CD14-positive monocyte (primary cell): ENCODE data around the gene TFEB. TPM values are rescaled to one million over a fixed set of nuclear protein-coding genes. Genes with fewer than 3 reads are reported as not detected.

Source experiments
- DNase-seq, 3 donors: peaks; one replicate each; pipeline ENCODE4 v3.0.0-alpha.2; 2011 to 2022
- H2AFZ ChIP-seq: 2 replicates; pipeline ENCODE4 v1.6.0; 2012; ENCODE audit warnings: mild to moderate bottlenecking, low read depth, low read length, inconsistent platforms; ENCODE audit not compliant: insufficient read depth, poor library complexity, severe bottlenecking
- H3K27ac ChIP-seq, 2 donors: 1 replicate in 1 of 2; 2 replicates in 1 of 2; pipeline ENCODE4 v1.5.1; 2012 to 2013; ENCODE audit warnings: low read length in 2 of 2, control low read depth in 1 of 2, inconsistent platforms in 1 of 2, low read depth in 1 of 2, mild to moderate bottlenecking in 1 of 2
- H3K27me3 ChIP-seq, 2 donors: one replicate each; pipeline versions ENCODE4 v1.6.0 to v1.6.1; 2011 to 2013; ENCODE audit warnings: low read length in 2 of 2; ENCODE audit not compliant: control insufficient read depth in 2 of 2, insufficient read depth in 2 of 2
- H3K36me3 ChIP-seq, 2 donors: replicated peaks in 1 of 2; 1 replicate in 1 of 2; 2 replicates in 1 of 2; pipeline versions ENCODE4 v1.5.1 to v1.6.1; 2012 to 2013; ENCODE audit warnings: low read length in 2 of 2, control low read depth in 1 of 2, inconsistent platforms in 1 of 2, mild to moderate bottlenecking in 1 of 2; ENCODE audit not compliant: insufficient read depth in 2 of 2, control insufficient read depth in 1 of 2
- H3K4me1 ChIP-seq, 2 donors: 1 replicate in 1 of 2; 2 replicates in 1 of 2; pipeline versions ENCODE4 v1.5.1 to v1.6.1; 2012 to 2013; ENCODE audit warnings: low read length in 2 of 2, control low read depth in 1 of 2, inconsistent platforms in 1 of 2, mild to moderate bottlenecking in 1 of 2, moderate library complexity in 1 of 2; ENCODE audit not compliant: insufficient read depth in 2 of 2, control insufficient read depth in 1 of 2
- H3K4me2 ChIP-seq: replicated peaks from 2 replicates; pipeline ENCODE3; 2012; ENCODE audit warnings: low read length, moderate library complexity, mild to moderate bottlenecking; ENCODE audit not compliant: poor library complexity, severe bottlenecking; ENCODE audit errors: extremely low read depth
- H3K4me3 ChIP-seq, 3 experiments: fragments of 200-600 bp in 1 of 3; sonication (generic) in 1 of 3; replicated peaks in 1 of 3; 1 replicate in 2 of 3; 2 replicates in 1 of 3; pipeline ENCODE4 v1.5.1; 2011 to 2013; ENCODE audit warnings: low read length in 3 of 3, mild to moderate bottlenecking in 3 of 3, control low read depth in 2 of 3, low read depth in 2 of 3, inconsistent platforms in 1 of 3, moderate library complexity in 1 of 3
- H3K79me2 ChIP-seq: 2 replicates; pipeline ENCODE4 v1.6.0; 2012; ENCODE audit warnings: mild to moderate bottlenecking, control low read depth, inconsistent platforms, low read length, moderate library complexity; ENCODE audit not compliant: insufficient read depth
- H3K9ac ChIP-seq: 2 replicates; pipeline ENCODE4 v1.6.0; 2017; ENCODE audit warnings: low read length, mild to moderate bottlenecking; ENCODE audit not compliant: insufficient read depth, poor library complexity, severe bottlenecking
- H3K9me3 ChIP-seq, 2 donors: replicated peaks in 1 of 2; 1 replicate in 1 of 2; 2 replicates in 1 of 2; pipeline versions ENCODE4 v1.5.1 to v1.6.1; 2012 to 2013; ENCODE audit warnings: low read length in 2 of 2, control low read depth in 1 of 2; ENCODE audit not compliant: control insufficient read depth in 1 of 2, insufficient read depth in 1 of 2
- H4K20me1 ChIP-seq: 2 replicates; pipeline ENCODE4 v1.6.0; 2012; ENCODE audit warnings: mild to moderate bottlenecking, low read length, control low read depth, moderate library complexity; ENCODE audit not compliant: insufficient read depth
- H3K27ac Mint-ChIP-seq, 7 donors: one replicate each; pipeline ENCODE4 v1.8.0; 2020; ENCODE audit warnings: mild to moderate bottlenecking in 7 of 7, mixed read lengths in 7 of 7, moderate library complexity in 6 of 7, inconsistent platforms in 2 of 7
- H3K27me3 Mint-ChIP-seq, 3 donors: one replicate each; pipeline ENCODE4 v1.8.0; 2021 to 2022; ENCODE audit warnings: low read depth in 3 of 3, mild to moderate bottlenecking in 3 of 3, mixed read lengths in 3 of 3, moderate library complexity in 3 of 3, inconsistent platforms in 1 of 3
- H3K36me3 Mint-ChIP-seq, 2 donors: one replicate each; pipeline ENCODE4 v1.8.0; 2020; ENCODE audit warnings: mixed read lengths in 2 of 2, inconsistent platforms in 1 of 2, mild to moderate bottlenecking in 1 of 2
- H3K4me1 Mint-ChIP-seq: one replicate; pipeline ENCODE4 v1.8.0; 2020; ENCODE audit warnings: mild to moderate bottlenecking, mixed read lengths
- H3K4me3 Mint-ChIP-seq, 2 donors: one replicate each; pipeline ENCODE4 v1.8.0; 2020; ENCODE audit warnings: mild to moderate bottlenecking in 2 of 2, mixed read lengths in 2 of 2, moderate library complexity in 1 of 2
- H3K9me3 Mint-ChIP-seq, 7 donors: one replicate each; pipeline ENCODE4 v1.8.0; 2020 to 2022; ENCODE audit warnings: mixed read lengths in 7 of 7, mild to moderate bottlenecking in 6 of 7, moderate library complexity in 6 of 7, inconsistent platforms in 2 of 7
- CTCF ChIP-seq: fragments of 200-600 bp; IDR thresholded peaks from one replicate; pipeline ENCODE4 v1.8.0; 2022; ENCODE audit warnings: antibody characterized with exemption, mild to moderate bottlenecking
- WGBS: methylation state at CpG from one replicate; pipeline ENCODE4 v1.1.5; 2013; ENCODE audit warnings: missing lambda C conversion rate; ENCODE audit not compliant: insufficient coverage; 5-methylcytosine and 5-hydroxymethylcytosine counted together
- intact Hi-C, 2 donors: fragments of 100-400 bp; cut with micrococcal nuclease; formaldehyde crosslinking; loops; one replicate each; pipeline versions ENCODE4 v1.15.0 to v1.15.1; 2023
- polyA plus RNA-seq, 3 donors: library from polyadenylated mRNA; depleted of rRNA in 1 of 3; unstranded in 2 of 3; stranded (reverse) in 1 of 3; fragments of 300-500 nt in 2 of 3; fragments of >200 nt in 1 of 3; fragmentation: Illumina TruSeq in 2 of 3; gene quantifications; 1 replicate in 2 of 3; 2 replicates in 1 of 3; pipeline ENCODE4 v1.2.3, GENCODE V29; 2012 to 2021

Gene TFEB
- polyA plus RNA-seq, 3 donors, result 42.6 to 60.0 (median 55.0) TPM

GRCh38 chr6:41647061-41647511, 88.3 kb downstream of the TFEB start:
- Mint-ChIP-seq H3K9me3 (peaks cover 0 to 1% (median 0%) of the 10 kb centered on the region in 7 donors), H3K36me3 (no peaks in the 10 kb centered on the region), H3K4me1 (no peaks in the 10 kb centered on the region), H3K27ac (no peak overlapping the region), H3K4me3 (no peak overlapping the region), H3K27me3 (peaks cover 5 to 12% (median 8%) of the 10 kb centered on the region in 3 donors)
- H3K4me2 ChIP-seq, result no peak overlapping the region
- H3K27me3 ChIP-seq, result no peaks in the 10 kb centered on the region
- 91% methylated on average over 6 of the region's 9 CpGs for WGBS
- no peak for DNase-seq
- H3K9me3 ChIP-seq, result no peaks in the 10 kb centered on the region
- H3K27ac ChIP-seq, result no peak overlapping the region
- H3K4me1 ChIP-seq, result no peaks in the 10 kb centered on the region
- H2AFZ ChIP-seq, result no peak overlapping the region
- no peak for TF ChIP-seq CTCF
- no peaks in the 10 kb centered on the region for H4K20me1 ChIP-seq
- no peaks in the 10 kb centered on the region for H3K79me2 ChIP-seq
- intact Hi-C loops, result no loop called here
- H3K9ac ChIP-seq, result no peak overlapping the region
- no peak overlapping the region for H3K4me3 ChIP-seq
- no peaks in the 10 kb centered on the region for H3K36me3 ChIP-seq

DNA sequence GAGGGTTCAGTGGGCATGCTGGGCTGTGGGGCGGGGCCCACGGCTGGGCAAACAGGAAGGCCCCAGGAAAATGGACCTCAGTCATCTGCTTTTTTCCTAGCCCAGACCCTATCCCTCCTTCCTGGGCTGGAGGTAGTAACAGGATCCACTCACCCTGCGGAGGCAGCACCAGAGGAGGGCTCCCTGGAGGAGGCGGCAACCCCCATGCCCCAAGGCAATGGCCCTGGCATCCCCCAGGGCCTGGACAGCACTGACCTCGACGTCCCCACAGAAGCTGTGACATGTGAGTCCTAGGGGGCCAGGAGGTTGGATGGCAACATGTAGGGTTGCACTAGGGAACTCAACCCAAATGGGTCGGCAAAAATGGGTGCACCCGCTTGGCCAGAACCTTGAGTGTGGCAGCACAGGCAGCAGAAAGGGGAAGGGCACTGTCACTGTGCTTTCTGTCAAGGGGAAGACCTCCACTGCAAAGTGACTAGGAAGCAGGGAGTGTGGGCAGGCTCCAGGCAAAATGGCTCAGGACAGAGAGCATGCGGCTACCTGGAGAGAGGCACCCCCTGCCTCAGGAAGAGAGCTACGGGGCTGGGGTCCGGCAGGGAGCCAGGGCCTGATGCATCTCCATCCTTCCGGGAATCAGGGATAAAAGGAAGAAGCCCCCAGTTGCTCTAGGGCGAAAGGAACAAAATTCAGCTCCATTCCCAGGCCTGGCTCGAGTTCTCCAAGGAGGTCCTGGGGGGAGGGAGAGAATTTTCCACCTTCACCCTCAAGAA, 89.2 kb downstream of the TFEB start:
- DNase-seq, result no peak
- Histone ChIP-seq H3K9ac (no peak overlapping the region), H3K79me2 (no peaks in the 10 kb centered on the region), H4K20me1 (no peaks in the 10 kb centered on the region), H3K4me1 (no peaks in the 10 kb centered on the region), H2AFZ (no peak overlapping the region), H3K36me3 (no peaks in the 10 kb centered on the region), H3K4me3 (no peak overlapping the region), H3K4me2 (no peak overlapping the region), H3K27me3 (no peaks in the 10 kb centered on the region), H3K9me3 (no peaks in the 10 kb centered on the region), H3K27ac (no peak overlapping the region)
- Mint-ChIP-seq H3K27me3 (peaks cover 5 to 18% (median 8%) of the 10 kb centered on the region in 3 donors), H3K36me3 (no peaks in the 10 kb centered on the region), H3K4me3 (peak overlapping the region in 1 of 2 donors; percentile 9), H3K27ac (no peak overlapping the region), H3K9me3 (peaks cover 0 to 1% (median 0%) of the 10 kb centered on the region in 7 donors), H3K4me1 (no peaks in the 10 kb centered on the region)
- TF ChIP-seq CTCF, result no peak
- intact Hi-C loops, result no loop called here
- WGBS, result 94% methylated on average over 10 of the region's 14 CpGs
